ENCODE measurements around the gene ERVK3-1. TPM values are rescaled to one million over a fixed set of nuclear protein-coding genes. Genes with fewer than 3 reads are reported as not detected.

Gene ERVK3-1
- total and polyA plus RNA-seq, 2 of the 8 experiments (the other 6 are each of a cell fraction or from before 2014, with no cell fraction given) = 29.9 to 31.5 TPM

DNA sequence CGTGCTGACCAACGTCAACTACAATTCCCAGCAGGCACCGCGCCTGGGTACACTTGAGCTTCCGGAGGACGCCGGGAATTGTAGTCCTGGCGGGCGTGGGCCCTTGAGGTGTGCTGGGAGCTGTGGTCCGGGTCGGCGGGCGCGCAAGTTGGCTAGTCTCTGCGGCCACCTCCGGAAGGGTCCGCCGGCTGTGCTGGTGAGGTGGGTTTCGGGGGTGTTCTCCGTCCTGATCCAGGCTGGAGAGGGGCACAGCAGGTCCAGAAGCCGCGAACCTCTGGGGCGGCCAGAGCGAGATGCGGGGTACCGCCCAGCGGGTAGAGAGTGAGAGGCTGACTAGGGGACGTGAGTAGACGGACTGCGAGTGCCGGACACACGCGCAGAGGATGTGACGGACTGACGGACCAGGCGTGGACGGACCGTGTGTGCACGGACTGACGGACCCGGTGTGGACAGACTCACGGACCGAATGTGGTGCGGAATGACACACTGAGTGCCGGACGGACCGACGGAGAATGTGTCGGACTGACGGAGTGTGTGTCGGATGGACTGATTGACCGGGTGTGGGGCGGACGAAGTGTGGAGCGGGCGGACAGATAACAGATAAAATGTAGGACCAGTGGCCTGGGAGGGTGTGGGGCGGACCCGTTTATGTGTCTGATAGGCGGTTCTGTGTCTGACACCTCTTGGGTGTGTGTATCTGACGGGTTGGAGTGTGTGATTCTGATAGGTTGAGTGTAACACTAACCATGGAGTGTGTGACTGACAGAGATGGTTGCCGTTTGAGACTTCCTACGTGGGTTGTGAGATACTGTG is 21.9 kb downstream of the ERVK3-1 start, which contains the start of gene ZSCAN22 (continued):
- TF ChIP-seq SIN3A (conservative IDR thresholded peaks at IDR 0.05 in 1 of 2, IDR thresholded peaks at IDR 0.05 in 1 of 2; ENCODE audit: low read depth in 1 of 2, low read length in 2 of 2) (peak in 1 of 2 experiments; percentile 87; a peak in 2 of 4 replicates), CREB1 (IDR thresholded peaks at IDR 0.05) (peak; percentile 94), BCL11A (IDR thresholded peaks at IDR 0.05; ENCODE audit: low read depth in 2 of 2, low read length in 2 of 2) (no peak)
